ENCODE results near the gene CFAP68.
"Not testable (repeated sequence)": the region's sequence is repeated elsewhere in the genome, so short reads cannot be mapped to it uniquely, and the experiment has no call there.

The CFAP68 gene

GRCh38 chr11:111918390-111919256, 39.3 kb downstream of the CFAP68 start, which contains the start of gene C11orf52:
TSS of gene C11orf52 (plus strand) at chr11:111918913. CDS start at chr11:111918973, 60 bp downstream.
- DNase-seq (ENCODE audit: low read depth), result no peak

- no peak for DNase-seq (ENCODE audit: low read depth)
Observed at GRCh38 chr11:111920908-111921307, 41.6 kb downstream of the CFAP68 start.

- DNase-seq (ENCODE audit: low read depth), result no peak
Observed at GRCh38 chr11:111921541-111922230, 42.3 kb downstream of the CFAP68 start.

- DNase-seq (ENCODE audit: low read depth), result no peak
Observed at GRCh38 chr11:111922803-111923202, 43.5 kb downstream of the CFAP68 start.

DNA sequence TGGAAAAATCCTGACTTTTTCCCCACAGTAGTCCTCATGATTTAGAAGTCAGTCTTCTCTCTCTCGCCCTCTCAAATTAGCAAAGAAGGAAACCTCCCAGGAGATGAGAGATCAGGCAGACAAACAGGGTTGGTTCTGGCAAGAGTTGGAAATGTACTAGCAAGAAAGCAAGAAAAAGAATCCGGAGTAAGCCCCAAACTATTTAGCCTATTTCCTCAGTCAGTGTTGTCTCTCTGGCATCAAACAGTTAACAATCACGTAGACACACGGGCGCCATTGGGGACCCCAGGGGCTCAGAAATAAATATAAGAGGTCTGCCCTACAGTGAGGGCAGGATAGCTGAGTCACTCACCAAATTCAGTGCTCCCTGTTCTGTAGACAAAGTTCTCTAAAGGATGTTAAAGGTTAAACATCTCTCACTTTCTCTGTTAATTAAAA, 44.0 kb downstream of the CFAP68 start:
- DNase-seq (ENCODE audit: low read depth), result no peak

- no peak for DNase-seq (ENCODE audit: low read depth)
Observed at GRCh38 chr11:111923951-111924350, 44.6 kb downstream of the CFAP68 start.

GRCh38 chr11:111925953-111926352, 46.6 kb downstream of the CFAP68 start:
- no peak for DNase-seq (ENCODE audit: low read depth)

GRCh38 chr11:111926505-111927391, 47.4 kb downstream of the CFAP68 start:
- DNase-seq (ENCODE audit: low read depth), result peak; percentile 91

GRCh38 chr11:111930472-111930871, 51.1 kb downstream of the CFAP68 start:
- DNase-seq (ENCODE audit: low read depth), result no peak

DNA sequence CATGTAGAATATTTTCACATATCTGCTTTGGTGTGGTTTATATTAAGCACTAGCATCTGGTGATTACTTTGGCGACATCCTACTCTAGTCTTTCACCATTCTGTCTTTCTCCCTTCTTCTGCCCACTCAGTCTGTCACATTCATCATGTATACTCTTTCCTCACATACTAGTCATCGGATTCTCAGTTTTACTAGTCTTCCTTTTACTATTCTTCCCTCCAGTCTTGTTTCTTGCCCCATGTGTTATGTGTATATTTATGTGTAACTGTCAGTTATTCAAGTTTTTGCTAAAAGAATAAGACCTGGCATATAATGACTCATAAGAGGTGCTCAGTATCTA, 53.2 kb downstream of the CFAP68 start:
- no peak for DNase-seq (ENCODE audit: low read depth)

DNA sequence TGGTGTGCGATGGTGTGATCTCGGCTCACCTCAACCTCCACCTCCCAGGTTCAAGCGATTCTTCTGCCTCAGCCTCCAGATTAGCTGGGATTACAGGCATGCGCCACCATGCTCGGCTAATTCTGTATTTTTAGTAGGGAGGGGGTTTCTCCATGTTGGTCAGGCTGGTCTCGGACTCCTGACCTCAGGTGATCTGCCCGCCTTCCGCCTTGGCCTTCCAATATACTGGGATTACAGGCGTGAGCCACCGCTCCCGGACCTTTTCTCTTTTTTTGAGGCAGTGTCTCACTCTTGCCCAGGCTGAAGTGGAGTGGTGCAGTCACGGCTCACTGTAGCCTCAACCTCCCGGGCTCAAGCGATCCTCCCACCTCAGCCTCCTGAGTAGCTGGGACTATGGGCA, 53.8 kb downstream of the CFAP68 start:
- DNase-seq (ENCODE audit: low read depth), result not testable (repeated sequence)

- DNase-seq (ENCODE audit: low read depth), result no peak
Observed at GRCh38 chr11:111933872-111934271, 54.5 kb downstream of the CFAP68 start.

- DNase-seq (ENCODE audit: low read depth), result no peak
Observed at GRCh38 chr11:111934306-111934705, 55.0 kb downstream of the CFAP68 start.
